HUES48 (cell line): ENCODE measurements around the gene HES5.
"Not testable (repeated sequence)": the region's sequence is repeated elsewhere in the genome, so short reads cannot be mapped to it uniquely, and the experiment has no call there.

Source experiments
- H3K27ac ChIP-seq: one replicate; pipeline ENCODE4 v1.7.0; 2013; ENCODE audit warnings: low read depth, low read length, inconsistent platforms
- H3K27me3 ChIP-seq: 2 replicates; pipeline ENCODE4 v1.6.1; 2013; ENCODE audit warnings: mild to moderate bottlenecking, low read length; ENCODE audit not compliant: control insufficient read depth, insufficient read depth
- H3K36me3 ChIP-seq: 2 replicates; pipeline ENCODE4 v1.6.1; 2013; ENCODE audit warnings: low read length; ENCODE audit not compliant: control insufficient read depth, insufficient read depth
- H3K4me1 ChIP-seq: 2 replicates; pipeline ENCODE4 v1.6.1; 2013; ENCODE audit warnings: mild to moderate bottlenecking, low read length; ENCODE audit not compliant: control insufficient read depth, insufficient read depth
- H3K4me3 ChIP-seq: 2 replicates; pipeline ENCODE4 v1.5.1; 2013; ENCODE audit warnings: mild to moderate bottlenecking, low read depth, low read length
- H3K9ac ChIP-seq: 2 replicates; pipeline ENCODE4 v1.6.1; 2013; ENCODE audit warnings: mild to moderate bottlenecking, low read depth, low read length, moderate library complexity
- H3K9me3 ChIP-seq: 2 replicates; pipeline ENCODE4 v1.6.1; 2013; ENCODE audit warnings: low read length; ENCODE audit not compliant: control insufficient read depth, insufficient read depth

HES5 gene

DNA sequence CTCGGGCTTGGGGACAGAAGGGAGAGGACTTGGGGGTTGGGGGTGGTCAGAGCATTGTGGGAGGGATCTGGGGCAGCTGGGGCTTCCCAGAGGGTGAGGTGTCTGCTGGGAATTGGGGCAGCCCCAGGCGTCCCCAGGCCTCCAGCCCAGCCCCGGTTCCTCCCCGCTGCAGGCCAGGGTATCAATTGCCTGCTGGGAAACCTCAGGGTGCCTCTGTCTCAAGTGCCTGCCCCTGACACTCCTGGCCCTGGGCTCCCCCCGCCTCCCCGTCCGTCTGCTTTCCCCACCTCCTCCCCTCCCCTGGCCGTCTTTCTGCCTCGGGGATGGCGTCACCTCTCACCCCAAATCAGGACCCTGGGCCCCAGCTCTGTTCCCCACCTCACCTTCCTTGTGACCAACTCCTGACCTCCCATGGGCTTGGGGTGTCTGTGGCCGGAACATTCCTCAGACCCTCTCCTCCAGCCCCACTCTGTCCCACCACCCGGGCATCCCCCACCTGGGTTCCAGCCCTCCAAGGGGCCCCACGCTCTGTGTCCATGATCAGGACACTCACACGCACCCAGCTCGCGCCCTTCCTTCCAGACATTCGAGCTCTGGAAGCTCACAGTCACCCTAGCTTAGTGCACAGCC is 38.2 kb upstream of the HES5 start:
- not testable (repeated sequence) for H3K4me3 ChIP-seq, H3K9me3 ChIP-seq, H3K9ac ChIP-seq, H3K36me3 ChIP-seq, H3K27ac ChIP-seq, H3K4me1 ChIP-seq, H3K27me3 ChIP-seq

DNA sequence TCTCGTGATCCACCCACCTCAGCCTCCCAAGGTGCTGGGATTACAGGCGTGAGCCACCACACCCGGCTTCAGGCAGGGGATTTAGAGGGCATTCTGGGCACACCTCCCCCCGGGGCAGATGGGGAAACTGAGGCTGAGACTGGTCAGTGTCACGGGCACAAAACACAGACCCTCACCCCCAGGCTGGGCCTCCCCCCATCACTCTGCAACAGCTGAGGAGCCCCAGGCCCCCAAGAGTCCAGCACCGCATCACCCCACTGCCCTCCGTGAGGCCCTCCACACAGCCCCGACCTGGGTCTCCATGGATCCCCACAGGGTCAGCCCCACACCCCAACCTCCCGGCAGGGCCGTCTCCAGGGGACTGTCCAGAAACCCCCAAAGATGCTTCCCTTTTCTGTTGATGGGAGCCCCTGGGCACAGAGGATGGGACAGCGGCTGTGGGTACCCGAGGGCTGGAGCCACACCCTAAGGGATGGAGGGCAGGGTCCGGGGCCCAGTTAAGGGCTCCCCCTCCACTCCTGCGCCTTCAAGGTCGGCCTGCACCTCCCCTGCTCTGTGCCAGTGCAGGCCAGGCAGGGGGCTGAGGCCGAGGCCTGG is 37.1 kb upstream of the HES5 start:
- no peaks in the 10 kb centered on the region for H3K27me3 ChIP-seq
- H3K36me3 ChIP-seq, result no peaks in the 10 kb centered on the region
- H3K4me3 ChIP-seq, result no peak overlapping the region
- no peak overlapping the region for H3K9ac ChIP-seq
- no peak overlapping the region for H3K27ac ChIP-seq
- H3K4me1 ChIP-seq, result peaks cover 4% of the 10 kb centered on the region; the same call in 1 of the 2 replicates
- H3K9me3 ChIP-seq, result no peaks in the 10 kb centered on the region

GRCh38 chr1:2566101-2567045 is 36.3 kb upstream of the HES5 start:
- H3K9ac ChIP-seq, result no peak overlapping the region
- no peak overlapping the region for H3K27ac ChIP-seq
- H3K4me1 ChIP-seq, result no peaks in the 10 kb centered on the region
- no peaks in the 10 kb centered on the region for H3K36me3 ChIP-seq
- no peak overlapping the region for H3K4me3 ChIP-seq
- no peaks in the 10 kb centered on the region for H3K9me3 ChIP-seq
- no peaks in the 10 kb centered on the region for H3K27me3 ChIP-seq

- H3K9ac ChIP-seq, result no peak overlapping the region
- no peaks in the 10 kb centered on the region for H3K36me3 ChIP-seq
- no peaks in the 10 kb centered on the region for H3K4me1 ChIP-seq
- no peaks in the 10 kb centered on the region for H3K9me3 ChIP-seq
- H3K27ac ChIP-seq, result no peak overlapping the region
- no peak overlapping the region for H3K4me3 ChIP-seq
- no peaks in the 10 kb centered on the region for H3K27me3 ChIP-seq
Measured at GRCh38 chr1:2564815-2565374, 34.8 kb upstream of the HES5 start.

DNA sequence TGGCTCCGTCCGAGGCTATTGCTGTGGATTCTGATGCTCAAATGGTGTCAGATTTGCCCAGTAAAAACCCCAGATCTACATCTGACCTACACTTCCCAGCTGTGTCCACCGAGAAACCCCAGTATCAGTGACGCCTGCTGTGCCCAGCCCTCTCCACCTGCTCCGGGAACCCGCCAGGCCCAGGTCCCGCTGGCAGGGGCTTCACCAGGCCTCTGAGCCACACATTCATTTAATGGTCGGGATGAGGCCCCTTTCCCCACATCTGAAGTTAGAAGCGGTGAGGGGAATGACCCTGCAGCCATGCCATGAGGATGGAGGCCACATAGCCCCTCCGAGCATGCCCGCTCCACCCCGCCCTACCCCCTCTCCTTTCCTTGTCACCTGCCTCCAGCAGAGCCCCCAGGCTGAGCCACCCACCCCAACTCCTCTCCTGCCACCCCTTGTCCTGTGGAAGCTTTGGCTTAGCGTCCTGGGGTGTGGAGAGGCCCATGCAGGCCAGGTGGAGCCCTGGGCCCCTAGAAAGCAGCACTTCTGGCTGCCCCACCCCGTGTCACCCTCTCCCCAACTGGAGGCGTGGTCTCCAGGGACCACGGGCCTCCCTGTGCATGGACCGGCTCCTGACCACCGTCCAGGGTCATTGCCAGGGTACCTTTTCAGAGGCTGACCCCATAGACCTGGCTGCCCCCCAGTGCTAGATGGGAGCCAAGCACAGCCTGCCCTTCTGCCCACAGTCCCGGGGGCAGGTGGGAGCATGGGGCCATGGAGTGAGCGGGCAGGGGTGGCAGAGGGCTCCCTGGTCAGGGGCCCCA is 34.1 kb upstream of the HES5 start:
- Histone ChIP-seq H3K36me3 (no peaks in the 10 kb centered on the region), H3K27me3 (no peaks in the 10 kb centered on the region), H3K27ac (no peak overlapping the region), H3K9me3 (no peaks in the 10 kb centered on the region), H3K4me1 (no peaks in the 10 kb centered on the region), H3K9ac (no peak overlapping the region), H3K4me3 (no peak overlapping the region)

- Histone ChIP-seq H3K9ac (no peak overlapping the region), H3K27me3 (no peaks in the 10 kb centered on the region), H3K4me3 (no peak overlapping the region), H3K9me3 (no peaks in the 10 kb centered on the region), H3K4me1 (no peaks in the 10 kb centered on the region), H3K36me3 (no peaks in the 10 kb centered on the region), H3K27ac (no peak overlapping the region)
Measured at GRCh38 chr1:2563205-2563604, 33.1 kb upstream of the HES5 start.

- H3K9ac ChIP-seq, result no peak overlapping the region
- no peak overlapping the region for H3K27ac ChIP-seq
- H3K4me1 ChIP-seq, result no peaks in the 10 kb centered on the region
- no peaks in the 10 kb centered on the region for H3K27me3 ChIP-seq
- H3K36me3 ChIP-seq, result no peaks in the 10 kb centered on the region
- no peaks in the 10 kb centered on the region for H3K9me3 ChIP-seq
- H3K4me3 ChIP-seq, result no peak overlapping the region
Measured at GRCh38 chr1:2561898-2562895, 32.1 kb upstream of the HES5 start.

GRCh38 chr1:2561446-2561845 is 31.4 kb upstream of the HES5 start:
- H3K4me3 ChIP-seq, result no peak overlapping the region

GRCh38 chr1:2560299-2561073 is 30.4 kb upstream of the HES5 start:
- Histone ChIP-seq H3K36me3 (no peaks in the 10 kb centered on the region), H3K4me1 (peaks cover 10% of the 10 kb centered on the region), H3K9ac (no peak overlapping the region), H3K4me3 (no peak overlapping the region), H3K9me3 (no peaks in the 10 kb centered on the region), H3K27ac (no peak overlapping the region), H3K27me3 (no peaks in the 10 kb centered on the region)

More at GRCh38 chr1:2561446-2561845, 31.4 kb upstream of the HES5 start:
- Histone ChIP-seq H3K27ac (no peak overlapping the region), H3K27me3 (no peaks in the 10 kb centered on the region), H3K9me3 (no peaks in the 10 kb centered on the region), H3K36me3 (no peaks in the 10 kb centered on the region), H3K9ac (no peak overlapping the region), H3K4me1 (peaks cover 3% of the 10 kb centered on the region; the same call in 1 of the 2 replicates)
